ENCODE data around the gene GALNT7. TPM values are rescaled to one million over a fixed set of nuclear protein-coding genes. Genes with fewer than 3 reads are reported as not detected.

GALNT7 gene
- total and polyA plus RNA-seq, 11 donors: 2.3 to 12.8 (median 6.0) TPM

DNA sequence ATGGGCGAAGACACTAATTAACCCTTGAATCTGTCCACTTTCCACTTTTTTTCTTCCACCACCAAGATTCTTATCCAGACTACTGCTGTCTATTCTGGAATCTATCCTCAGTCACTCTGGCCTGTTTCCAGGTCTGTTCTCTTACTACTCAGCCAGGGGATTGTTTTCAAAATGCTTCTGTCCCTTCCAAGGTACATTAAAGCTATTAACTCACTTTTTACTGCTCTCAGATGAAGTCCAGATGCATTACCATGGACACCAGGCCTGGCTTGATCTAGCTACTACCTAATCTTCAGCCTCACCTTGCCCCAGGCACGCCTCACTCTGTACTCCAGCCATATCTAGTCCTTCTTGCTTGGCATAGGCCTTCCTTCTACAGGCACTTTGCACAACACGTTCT, 66.4 kb downstream of the GALNT7 start:
- Histone ChIP-seq H3K4me1 (peaks cover 0 to 30% (median 11%) of the 10 kb centered on the region in 12 donors), H3K27me3 (no peaks in the 10 kb centered on the region), H3K36me3 (no peaks in the 10 kb centered on the region), H3K9me3 (no peaks in the 10 kb centered on the region), H3K27ac (no peak overlapping the region), H3K4me3 (no peak overlapping the region)
- no peak for TF ChIP-seq POLR2A (IDR thresholded peaks at IDR 0.05)
- no peak for TF ChIP-seq CTCF (IDR thresholded peaks at IDR 0.05)
- DNase-seq (no peak), ATAC-seq (no peak)
- WGBS, 4 donors: 95 to 98% (median 97%) methylated on average over 3 of the region's 3 CpGs
- intact Hi-C loops (cut with DNase I): loop anchor here in 1 of 10 donors (10.0 kb wide), 1 partner anchor 60 kb away; no protein-coding TSS in a partner anchor

- Histone ChIP-seq H3K9me3 (no peaks in the 10 kb centered on the region), H3K36me3 (no peaks in the 10 kb centered on the region), H3K27ac (no peak overlapping the region), H3K4me3 (no peak overlapping the region), H3K4me1 (peaks cover 0 to 30% (median 11%) of the 10 kb centered on the region in 12 donors), H3K27me3 (no peaks in the 10 kb centered on the region)
- intact Hi-C loops (cut with DNase I): loop anchor here in 1 of 10 donors (10.0 kb wide), 1 partner anchor 62 kb away; no protein-coding TSS in a partner anchor
- ATAC-seq: peak in 1 of 4 donors; percentile 35
- 68 to 81% (median 76%) methylated on average over 3 of the region's 3 CpGs for whole genome bisulfite sequencing, 4 donors
- no peak for DNase-seq
- TF ChIP-seq CTCF (IDR thresholded peaks at IDR 0.05): no peak
- no peak for TF ChIP-seq POLR2A (IDR thresholded peaks at IDR 0.05)
These were observed 67.7 kb downstream of the GALNT7 start for GRCh38 chr4:173236301-173236700.

- H3K27me3 ChIP-seq: no peaks in the 10 kb centered on the region
- no peak for ATAC-seq
- peaks cover 0 to 24% (median 11%) of the 10 kb centered on the region in 12 donors for H3K4me1 ChIP-seq
- WGBS, 4 donors: 57 to 69% (median 62%) methylated on average over 2 of the region's 2 CpGs
- H3K9me3 ChIP-seq: no peaks in the 10 kb centered on the region
- no peak for DNase-seq
- intact Hi-C loops (cut with DNase I): loop anchor here in 1 of 10 donors (10.0 kb wide), 1 partner anchor 62 kb away; no protein-coding TSS in a partner anchor
- no peaks in the 10 kb centered on the region for H3K36me3 ChIP-seq
- no peak overlapping the region for H3K4me3 ChIP-seq
- no peak overlapping the region for H3K27ac ChIP-seq
- TF ChIP-seq POLR2A (IDR thresholded peaks at IDR 0.05): no peak
- no peak for TF ChIP-seq CTCF (IDR thresholded peaks at IDR 0.05)
These were observed 68.5 kb downstream of the GALNT7 start for GRCh38 chr4:173237152-173237551.

- Histone ChIP-seq H3K27ac (no peak overlapping the region), H3K9me3 (no peaks in the 10 kb centered on the region), H3K36me3 (no peaks in the 10 kb centered on the region), H3K4me3 (no peak overlapping the region), H3K27me3 (no peaks in the 10 kb centered on the region), H3K4me1 (peaks cover 0 to 24% (median 11%) of the 10 kb centered on the region in 12 donors)
- DNase-seq (no peak), ATAC-seq (no peak)
- TF ChIP-seq POLR2A (IDR thresholded peaks at IDR 0.05): no peak
- no peak for TF ChIP-seq CTCF (IDR thresholded peaks at IDR 0.05)
- intact Hi-C loops (cut with DNase I): loop anchor here in 1 of 10 donors (10.0 kb wide), 1 partner anchor 63 kb away; no protein-coding TSS in a partner anchor
- WGBS, 4 donors: 68 to 72% (median 71%) methylated on average over 2 of the region's 2 CpGs
These were observed 69.2 kb downstream of the GALNT7 start for GRCh38 chr4:173237762-173238161.

All from heart left ventricle (tissue), 16 donors.